Stimulated activated CD8-positive, alpha-beta memory T cell treated with anti-CD3 and anti-CD28 coated beads, Interleukin-15, amount 100 ng/mL, for 1 hour (primary cell): ENCODE measurements around the gene SPHKAP.
"Not testable (repeated sequence)": the region's sequence is repeated elsewhere in the genome, so short reads cannot be mapped to it uniquely, and the experiment has no call there.

ENCODE experiments used
- DNase-seq: peaks from one replicate; pipeline ENCODE4 v3.0.0-alpha.2; 2020; ENCODE audit warnings: low read depth

SPHKAP gene

DNA sequence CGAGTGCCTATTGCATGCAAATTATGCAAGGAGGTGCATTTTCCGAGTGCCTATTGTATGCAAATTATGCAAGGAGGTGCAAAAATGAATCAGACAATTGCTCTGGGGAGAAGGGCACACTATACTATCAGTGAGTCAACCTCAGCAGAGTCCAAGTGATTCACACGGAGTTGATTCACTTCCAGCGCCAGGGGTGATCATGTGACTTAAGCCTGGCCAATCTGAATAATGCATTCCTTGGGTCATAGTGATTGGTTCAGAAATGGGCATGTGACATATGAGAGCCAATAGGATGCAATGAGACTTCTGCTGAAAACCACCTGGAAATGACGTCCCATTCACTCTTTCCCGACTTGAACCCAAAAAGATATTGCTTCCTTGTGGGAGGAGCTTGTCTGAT, 157.9 kb downstream of the SPHKAP start:
- DNase-seq = no peak

DNA sequence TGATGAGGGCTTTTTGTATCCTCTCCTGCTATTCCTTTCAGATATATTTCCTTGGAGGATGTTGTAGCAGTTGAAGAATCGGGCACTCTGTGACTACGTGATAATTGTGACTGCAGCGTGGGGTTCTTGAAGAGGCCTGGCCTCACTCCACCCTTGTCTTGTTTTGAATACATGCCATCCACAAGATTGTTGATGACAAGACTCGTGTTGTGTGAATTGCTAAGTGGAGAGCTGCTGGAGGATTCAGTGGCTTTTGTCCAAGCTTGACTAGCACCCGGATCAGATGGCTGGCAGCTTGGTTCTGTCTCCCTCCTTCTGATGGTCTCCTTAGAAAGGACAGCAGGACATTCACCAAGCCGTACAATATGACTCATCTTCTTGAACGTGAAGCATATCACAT, 163.2 kb downstream of the SPHKAP start:
- DNase-seq = no peak

DNA sequence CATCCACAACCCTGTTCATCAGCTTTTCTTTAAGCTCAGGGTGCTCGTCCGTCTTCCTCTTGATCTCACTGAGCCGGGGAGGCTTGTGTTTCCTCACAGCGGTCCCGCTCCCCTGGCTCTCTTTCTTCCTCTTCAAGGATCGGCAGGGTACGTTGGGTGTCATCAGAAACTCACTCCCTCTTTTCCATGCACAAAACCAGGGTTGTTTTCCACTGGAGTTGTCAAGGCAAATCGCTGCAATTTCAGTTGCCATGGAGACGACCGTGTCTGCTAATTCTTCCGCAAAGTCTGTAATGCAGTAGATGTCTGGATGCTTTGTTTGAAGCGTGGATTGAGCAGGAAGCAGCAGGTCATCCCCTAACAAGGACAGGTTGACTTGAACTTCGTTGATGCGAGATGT, 163.7 kb downstream of the SPHKAP start:
- DNase-seq = no peak

DNA sequence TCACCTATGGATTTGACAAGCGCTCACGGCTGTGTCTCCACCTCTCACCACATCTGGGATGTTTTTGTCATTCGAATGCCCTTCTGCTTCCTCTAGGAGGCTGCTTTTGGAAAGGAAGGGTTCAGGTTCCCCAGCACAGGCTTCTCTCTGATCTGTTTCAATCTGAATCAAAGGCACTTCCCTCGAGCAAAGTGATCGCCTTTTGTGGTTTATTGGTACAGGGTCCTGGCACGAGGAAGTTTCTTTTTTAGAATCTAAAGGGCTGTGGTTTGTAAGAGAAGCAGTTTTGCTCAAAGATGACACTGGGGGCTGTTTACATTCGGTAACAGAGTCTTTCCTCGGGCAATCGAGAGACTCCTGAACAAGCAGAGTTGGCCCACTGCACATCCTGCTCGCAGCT, 165.1 kb downstream of the SPHKAP start:
- no peak for DNase-seq

DNA sequence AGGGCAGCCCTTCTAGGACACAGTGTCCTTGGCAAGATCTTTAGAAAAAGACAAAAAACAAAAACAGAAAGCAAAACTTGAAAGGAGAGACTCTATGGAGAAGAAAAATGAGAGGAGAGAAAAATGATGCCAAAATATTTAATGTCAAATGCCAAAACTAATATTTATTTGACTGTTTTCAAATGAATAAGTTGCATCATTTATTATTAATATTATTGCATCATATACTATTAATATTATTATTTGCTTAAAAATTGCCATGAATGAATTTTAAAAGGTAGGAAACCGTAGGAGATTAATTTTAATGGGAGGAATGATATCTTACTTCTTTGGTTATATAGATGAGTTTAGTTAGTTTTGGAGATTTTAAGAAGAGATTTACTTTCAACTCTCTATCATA, 165.7 kb downstream of the SPHKAP start:
- DNase-seq = no peak

DNA sequence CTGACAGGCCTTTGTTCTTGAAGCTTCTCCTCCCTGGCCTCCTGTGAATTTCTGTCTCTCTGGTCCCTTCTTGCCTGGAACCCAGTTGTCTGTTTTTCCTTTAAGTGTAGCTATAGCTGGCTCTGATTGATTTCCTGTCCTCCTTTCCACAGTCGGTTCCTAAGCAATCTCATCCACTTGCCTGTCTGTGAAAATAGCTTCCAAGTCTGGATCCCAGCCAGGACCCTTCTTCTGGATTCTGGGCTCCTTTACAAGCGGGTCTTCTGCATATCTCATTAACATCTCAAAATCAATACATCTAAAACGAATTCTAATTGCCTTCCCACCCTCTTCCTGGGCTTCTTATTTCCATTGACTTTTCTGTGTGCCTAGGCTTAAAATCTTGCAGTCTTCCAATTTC, 185.1 kb downstream of the SPHKAP start:
- DNase-seq = no peak

DNA sequence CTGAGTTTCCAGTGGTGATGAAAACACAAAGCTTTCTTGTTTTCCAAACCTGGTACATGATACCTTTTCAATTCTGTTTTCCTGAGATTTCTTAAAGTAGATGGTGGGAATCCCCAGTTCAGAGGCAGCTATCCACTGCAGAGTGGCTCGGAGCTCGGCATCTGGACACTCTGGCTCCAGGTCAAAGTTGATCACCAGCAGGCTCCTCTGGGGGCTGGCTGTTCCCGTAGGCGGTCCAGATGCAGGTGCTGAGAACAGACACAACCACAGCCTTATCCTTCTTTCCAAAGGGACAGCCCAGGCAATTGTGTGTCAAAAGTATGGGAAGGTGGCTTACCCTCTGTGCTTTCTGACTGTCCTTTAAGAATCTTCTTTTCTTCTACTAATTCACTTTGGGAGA, 190.6 kb downstream of the SPHKAP start:
- no peak for DNase-seq

DNA sequence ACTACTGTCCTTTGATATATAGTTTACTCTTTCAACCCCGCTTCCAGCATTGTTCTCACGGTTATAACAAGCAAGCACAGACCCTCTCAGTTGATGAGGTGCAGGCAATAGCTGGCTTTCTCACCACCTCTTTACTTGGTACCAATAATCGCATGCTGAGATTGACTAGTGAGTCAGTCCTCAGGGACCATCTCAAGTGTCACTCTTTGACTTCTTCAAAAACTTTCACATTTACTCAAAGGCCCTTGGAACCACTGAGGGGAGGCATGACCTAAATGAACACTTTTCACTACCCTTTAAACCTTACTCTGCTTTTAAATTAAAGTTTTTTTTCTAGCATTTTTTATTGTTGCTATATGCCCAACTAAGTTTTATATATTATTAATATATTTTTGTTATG, 208.2 kb downstream of the SPHKAP start:
- DNase-seq = no peak

DNA sequence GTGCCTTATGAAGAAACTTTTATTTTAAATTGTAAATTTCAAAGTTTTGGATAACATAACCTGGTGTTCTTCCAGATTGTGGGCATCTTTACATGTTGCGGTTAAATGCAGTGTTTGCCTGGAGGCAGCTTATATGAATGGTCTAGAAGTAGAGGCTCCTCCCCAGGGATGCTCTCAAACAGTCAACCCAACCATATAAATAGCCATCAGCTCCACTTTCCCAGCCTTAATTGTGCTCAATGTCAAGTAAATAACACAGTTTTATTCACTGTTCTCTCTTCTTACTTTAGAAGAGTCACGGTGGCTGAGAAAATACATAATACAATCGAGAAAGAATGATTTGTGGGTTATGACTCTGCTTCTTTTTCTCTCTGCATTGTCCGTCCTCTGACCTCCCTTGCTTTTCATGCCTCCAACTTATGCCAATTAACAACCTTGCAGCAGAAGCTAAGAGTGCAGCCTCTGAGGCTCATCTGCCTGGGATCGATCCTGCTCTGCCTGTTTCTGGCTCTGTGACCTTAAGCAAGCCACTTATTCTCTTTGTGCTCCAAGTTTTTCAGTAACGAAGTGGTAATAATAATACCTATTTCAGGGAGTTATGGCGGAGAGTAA, 209.8 kb downstream of the SPHKAP start:
- DNase-seq = no peak

DNA sequence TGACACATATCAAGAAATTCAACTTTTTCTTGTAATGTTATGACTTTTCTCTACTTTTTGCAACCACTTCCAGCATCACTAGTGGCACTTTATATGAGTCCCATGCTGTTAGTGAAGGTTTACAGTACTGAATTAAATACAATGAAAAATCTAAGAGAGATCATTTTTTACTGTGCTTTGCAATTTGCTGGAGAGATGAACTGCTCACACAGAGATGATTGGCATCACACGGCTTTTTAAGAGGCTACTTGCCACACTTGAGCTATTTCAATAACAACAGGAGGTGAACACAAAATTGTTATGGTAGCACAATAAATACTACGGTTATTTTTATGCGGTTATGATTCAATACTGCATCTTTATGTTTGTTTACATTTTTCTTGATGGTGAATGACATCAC, 221.2 kb downstream of the SPHKAP start:
- no peak for DNase-seq

DNA sequence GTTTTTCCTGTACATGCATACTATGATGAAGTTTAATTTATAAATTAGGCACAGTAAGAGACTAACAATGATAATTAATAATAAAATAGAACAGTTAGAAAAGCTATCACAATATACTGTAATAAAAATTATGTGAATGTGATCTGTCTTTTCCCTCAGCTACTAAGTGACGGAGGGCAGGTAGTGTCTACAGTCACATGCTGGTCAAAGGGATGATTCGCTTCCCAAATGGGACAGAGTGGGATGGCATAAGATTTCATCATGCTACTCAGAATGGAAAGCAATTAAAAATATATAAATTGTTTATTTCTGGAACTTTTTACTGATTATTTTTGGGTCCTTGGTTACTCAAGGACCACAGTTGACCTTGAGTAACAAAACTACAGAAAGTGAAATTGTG, 238.5 kb downstream of the SPHKAP start:
- no peak for DNase-seq

DNA sequence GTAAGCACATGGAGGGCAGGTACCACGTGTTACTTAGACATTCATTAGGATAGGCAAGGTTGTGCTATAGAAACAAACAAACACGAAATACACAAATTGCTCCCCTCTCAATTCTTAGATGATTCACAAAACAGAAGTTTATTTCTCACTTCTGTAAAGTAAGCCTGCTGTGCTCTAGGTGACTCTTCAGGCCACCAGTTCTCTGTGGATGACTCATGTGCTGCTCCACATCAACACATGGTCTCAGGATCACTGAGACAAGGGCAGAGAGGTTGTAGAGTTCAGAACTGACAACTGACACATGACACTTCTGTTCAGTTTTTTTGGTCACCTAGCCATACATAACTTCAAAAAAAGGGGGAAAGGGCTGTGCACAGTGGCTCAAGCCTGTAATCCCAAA, 239.5 kb downstream of the SPHKAP start:
- no peak for DNase-seq

DNA sequence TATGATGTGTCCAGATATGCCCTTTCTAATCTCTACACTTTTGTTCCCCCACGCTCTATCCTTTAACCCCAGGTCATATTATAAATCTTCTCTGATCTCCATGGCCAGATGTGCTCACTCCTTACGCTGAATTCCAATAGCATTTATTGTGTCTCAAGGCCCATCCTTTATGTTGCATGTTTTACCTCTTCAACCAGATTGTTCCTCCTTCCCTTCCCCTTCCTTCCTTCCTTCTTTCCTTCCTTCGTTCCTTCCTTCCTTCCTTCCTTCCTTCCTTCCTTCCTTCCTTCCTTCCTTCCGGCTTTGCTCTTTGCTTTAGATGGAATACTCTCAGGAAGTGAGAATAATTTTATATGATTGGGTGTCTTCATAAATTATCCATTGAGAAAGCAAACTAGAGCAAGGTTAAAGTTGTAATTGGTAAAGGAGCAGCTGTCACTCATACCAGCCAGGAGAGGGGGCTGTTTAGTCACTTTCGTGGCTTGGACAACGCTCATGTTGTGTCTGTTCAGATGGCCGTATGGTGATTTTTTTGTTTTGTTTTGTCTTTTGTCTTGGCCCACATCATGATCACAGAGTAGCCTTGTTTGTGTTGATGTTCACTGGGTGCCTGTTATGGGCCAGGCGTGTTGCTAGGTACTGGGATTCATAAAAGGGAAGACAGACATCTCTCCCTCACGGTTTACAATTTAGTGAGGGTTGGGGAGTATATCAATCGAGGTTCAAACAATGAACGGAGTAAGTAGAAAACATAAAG, 242.0 kb downstream of the SPHKAP start:
- DNase-seq = no peak

DNA sequence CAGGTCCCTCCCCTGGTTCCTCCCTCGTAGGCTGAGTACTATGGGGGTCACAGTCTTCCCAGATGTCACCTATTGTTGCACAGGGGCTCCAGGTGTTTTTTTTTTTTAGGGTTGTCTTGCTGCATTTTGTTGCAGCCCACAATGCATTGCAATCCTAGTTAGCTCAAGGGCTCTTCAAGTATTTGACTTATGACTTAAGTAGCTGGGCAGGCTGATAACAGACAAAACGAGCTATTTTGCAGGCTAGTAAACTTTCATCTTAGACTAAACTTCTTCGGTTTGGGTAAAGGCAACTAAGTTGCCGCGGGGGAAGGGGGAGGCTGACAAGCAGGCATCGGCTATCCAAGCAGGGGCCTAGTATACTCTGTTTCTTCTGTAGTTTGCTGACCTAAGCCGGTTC, 245.2 kb downstream of the SPHKAP start:
- DNase-seq = not testable (repeated sequence)

DNA sequence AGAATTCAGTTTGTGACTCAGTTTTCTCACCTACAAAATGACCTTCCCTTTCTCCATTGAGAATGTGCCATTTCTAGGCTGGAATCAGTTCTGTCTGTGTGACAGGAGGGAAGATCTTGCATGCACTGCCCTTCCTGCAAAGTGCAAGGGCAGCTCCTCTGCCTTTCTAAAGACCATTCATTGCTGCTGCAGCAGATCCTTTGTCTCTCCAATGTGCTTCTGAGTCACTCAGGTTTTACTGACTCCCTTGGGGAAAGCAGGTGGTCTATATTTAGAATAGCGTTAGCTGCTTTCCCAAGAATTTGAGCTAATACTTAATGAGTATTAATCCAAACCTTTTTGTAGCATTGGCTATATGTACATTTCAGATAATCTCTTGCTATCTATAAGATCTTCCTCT, 247.6 kb downstream of the SPHKAP start:
- DNase-seq = no peak

DNA sequence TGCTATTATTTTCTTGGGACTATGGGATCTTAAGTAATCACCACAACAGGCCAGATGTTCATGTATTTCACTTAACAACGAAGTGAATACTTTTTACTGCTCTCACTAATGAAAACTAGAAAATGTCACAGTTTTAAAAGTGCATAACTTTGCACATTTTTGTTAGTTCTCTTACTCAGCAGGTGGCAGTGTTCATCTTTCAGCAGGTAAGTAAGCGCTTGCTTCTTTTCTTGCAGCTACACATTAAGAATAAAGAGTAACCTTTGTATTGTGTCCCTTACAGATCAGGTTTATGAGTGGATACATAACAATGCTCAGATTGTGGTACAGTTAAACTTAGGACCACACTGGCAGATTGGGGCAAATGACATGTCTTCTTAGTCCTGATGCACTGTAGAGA, 249.1 kb downstream of the SPHKAP start:
- DNase-seq = no peak

DNA sequence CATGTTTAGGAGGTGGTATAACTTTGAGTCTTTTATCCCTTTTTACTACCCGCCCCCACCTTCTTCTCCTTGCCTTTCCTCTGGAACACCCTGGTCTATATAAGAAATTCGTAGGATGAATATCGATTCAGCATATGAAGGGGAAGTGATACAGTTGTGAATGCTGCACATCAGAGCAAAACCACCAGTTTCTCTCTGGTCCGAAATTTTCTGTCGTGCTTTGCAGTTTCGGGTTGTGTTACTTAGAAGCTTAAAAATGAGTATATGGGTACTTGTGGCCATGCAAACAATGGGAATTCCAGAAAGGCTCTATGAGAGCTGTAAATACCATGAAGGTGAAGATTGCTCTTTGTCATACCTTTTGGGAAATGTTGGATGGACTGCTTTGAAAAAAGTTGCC, 249.5 kb downstream of the SPHKAP start:
- no peak for DNase-seq
